Cortex of kidney (tissue), 1 donor: ENCODE data around the gene JAZF1.

Experiments used
- DNase-seq: peaks from one replicate; lab custom pipeline; 2025; lab: John Stamatoyannopoulos, UW

The JAZF1 gene

DNA sequence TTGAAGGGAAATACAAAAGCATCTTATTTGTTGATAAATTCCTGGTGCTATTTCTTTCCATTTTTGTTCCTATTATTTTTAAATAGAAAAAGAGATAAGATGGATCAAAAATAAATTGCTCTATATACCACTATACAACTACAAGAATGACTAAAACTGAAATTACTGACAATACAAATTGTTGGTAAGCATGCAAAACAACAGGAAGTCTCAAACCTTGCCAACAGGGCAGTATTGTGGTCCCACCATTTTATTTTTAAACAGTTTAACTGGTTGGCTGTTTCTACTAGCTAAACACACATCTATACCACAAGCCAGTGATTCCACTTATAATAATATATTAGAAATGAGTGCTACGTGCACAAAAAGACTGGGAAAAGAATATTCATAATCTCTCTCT is 213.0 kb downstream of the JAZF1 start:
- no peak for DNase-seq

DNA sequence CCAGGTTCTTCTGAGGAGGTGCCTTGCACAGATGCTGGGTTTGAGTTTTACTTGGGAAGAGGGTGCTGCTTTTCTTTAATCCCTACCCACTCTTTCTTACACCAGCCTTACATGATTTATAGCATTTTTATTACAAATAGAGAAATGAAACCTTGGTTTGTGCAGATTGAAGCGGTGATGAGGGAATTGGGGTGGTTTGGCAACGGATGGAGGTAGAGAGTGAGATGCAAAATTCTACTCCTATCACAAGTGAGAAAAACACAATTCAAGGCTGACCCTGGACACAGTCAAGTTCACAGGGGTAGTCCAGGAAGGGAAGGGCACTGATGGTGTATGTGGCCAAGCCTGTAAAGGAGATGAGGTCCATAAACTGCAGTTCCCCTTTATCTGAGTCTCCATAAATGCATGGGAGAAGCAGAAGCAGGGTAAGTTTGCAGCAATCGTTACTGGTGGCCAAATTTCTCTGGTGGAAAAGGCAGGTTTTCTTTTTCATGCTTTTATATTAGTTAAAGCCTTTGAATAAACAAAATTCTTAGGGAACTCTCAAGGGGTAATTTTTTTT is 214.3 kb downstream of the JAZF1 start:
- no peak for DNase-seq

DNA sequence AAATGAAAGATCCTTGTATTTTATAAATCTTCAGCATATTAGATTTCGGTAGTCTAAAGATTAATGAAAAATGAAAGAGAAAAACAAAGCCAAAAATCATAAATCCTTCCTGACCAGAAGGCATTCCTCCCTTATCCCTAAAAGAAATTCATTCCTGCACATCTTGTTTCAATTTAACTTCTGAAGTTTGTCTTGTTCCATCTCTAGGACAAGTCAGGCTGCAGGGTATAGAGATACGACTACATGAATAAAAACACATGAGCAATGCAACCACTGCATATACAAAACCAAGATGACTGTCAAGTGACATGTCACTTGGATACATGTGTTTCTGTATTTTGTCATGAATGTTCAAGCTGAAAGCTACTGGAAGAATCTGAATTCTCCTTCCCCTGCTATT is 214.9 kb downstream of the JAZF1 start:
- DNase-seq = no peak

DNA sequence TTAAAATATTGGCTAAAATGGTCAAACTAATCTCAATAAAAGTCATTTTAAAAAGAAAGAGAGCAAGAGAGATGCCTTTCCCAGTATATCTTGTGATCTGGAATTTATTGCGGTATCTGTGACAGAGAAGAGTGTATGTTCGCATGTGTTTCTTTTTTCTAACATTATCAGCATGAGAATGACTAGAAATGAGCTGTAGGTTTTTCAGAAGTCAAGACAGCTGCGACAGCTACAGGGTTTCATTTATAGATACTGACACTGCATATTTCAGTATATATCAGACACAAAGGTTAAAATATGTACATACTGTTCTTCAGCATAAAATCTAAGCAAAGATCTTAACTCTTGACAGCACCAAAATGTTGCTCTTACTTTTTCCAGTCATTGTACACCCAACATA is 215.8 kb downstream of the JAZF1 start:
- no peak for DNase-seq

DNA sequence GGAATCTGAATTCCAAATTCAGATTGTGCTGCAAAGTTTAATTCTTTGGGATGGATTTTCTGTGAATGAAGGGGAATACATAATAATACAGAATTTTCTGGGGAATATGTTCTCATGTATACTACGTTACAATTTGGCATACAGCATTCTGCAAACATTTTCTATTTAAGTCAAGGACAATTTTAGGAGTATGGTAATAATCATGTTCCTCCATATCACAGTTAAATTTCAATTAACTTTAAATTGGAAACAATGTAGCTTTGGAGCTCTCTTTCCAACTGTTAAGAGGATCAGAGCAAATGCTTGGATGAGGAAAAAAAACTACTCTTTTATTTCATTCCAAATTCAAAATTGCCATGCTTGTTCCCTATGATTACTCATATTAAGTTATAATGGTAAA is 217.5 kb downstream of the JAZF1 start:
- no peak for DNase-seq

DNA sequence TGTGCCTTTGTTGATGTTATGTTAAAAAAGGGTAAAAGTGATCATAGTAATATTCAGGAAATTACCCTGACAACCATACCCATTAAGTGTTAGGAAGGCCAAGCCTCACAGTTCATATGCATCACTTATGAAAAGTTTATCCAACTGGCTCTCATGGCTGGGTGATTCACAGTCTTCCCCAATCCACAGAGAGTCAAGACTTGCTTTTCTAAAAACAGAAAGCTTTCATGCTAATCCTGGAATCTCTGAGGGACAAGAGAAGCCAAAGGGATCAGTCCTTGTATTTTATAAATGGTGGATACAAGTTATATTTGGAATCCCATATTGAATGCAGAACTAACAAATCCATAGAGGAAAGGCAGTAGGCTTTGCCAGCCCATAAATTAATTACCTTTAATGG is 218.3 kb downstream of the JAZF1 start:
- DNase-seq = no peak

DNA sequence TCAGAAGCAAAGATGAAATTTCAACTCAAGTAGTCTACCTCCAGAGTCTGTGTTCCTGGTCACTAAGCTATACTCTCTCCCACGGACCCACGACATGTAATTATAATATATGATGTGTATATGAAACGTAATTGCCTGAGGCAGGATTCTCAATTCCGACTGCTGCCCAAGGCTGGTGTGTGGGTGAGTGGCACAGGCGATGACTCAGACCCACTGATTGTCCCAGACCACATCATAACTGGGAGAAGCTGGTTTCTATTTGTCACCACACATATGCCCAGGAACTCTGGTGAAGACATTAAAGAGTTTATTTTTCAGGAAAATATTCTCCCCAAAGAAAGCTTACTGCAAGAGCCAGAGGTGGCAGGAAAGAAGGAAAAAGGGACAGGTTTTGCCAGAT is 219.3 kb downstream of the JAZF1 start:
- DNase-seq = no peak

DNA sequence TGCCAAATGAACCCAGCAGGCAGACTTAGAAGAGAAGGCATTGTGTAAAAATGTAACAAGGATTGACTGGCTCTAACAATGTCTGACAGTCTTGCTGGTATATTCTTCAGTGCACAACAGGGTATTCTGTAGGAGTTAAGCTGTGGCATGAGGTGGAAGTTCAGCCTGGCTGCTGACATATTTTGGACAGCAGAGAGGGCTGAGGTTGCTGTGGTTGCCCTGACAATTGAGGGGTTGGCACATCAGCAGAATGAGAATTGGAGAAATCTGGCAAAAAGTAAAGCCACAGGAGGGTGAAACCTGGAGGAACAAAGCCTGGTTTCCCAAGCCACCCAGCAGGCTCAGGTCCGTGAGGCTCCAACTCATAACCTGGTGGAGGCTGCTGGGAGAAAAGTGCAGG is 220.2 kb downstream of the JAZF1 start:
- no peak for DNase-seq

DNA sequence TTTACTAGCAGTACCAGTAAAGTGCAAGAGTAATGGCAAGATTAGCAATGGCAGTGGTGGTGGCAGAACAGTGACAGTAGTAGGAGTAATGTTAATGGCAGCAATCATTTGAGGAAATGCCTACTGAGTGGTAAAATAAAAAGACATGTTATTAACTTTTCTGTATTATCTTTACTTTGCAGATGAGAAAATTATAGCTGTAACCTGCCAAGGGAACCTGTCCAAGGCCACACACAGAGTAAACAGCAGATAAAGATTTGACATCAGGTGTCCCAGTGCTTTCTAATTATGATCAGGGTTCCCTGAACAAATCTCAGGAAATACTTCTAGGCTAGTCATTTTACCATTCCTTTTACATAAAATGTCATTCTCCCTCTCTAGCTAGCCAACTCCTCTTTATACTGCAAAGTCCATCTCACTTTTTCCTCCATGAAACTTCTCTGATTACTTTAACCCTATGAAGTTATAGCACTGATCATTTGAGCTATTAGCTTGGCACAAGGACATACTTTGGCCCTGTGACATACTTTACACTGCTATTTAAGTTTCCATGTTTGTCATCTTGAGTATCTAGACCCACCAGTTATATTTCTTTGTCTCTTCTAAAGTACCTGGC is 221.6 kb downstream of the JAZF1 start:
- no peak for DNase-seq

DNA sequence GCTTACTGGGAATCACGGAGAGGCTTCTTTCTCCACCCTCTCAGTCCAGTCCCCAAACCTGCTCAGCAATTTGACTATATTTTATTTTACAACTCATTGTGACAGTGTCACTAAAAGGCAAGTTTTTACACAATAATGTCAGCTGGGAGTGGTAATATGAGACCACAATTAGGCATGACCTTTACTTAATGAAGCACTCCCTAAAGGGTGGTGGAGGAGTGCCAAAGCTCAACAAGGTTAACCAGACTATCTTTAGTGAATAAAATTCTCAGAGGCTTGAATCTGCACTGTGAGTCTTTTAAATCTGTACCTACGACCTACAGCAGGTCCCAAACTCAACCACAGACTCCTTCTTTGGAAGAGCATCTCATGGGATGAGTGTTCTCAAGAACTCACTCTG is 225.0 kb downstream of the JAZF1 start:
- no peak for DNase-seq

DNA sequence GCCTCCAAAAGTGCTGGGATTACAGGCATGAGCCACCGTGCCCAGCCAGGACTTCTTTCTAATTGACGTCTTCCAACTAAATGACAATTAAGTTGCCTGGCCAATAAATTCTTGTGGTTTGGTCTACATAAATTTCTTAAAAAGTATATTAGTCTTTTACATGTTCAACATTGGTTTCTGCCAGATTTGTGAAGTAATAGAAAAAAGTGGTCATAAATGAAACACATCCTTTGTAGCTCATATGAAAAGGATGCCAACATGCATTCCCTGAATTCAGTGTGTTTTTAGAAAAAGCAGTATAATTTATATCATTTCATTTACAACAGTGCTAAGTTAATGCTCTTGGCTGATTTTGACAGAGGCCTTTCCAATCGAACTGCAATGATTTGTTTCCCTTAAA is 225.6 kb downstream of the JAZF1 start:
- DNase-seq = no peak

DNA sequence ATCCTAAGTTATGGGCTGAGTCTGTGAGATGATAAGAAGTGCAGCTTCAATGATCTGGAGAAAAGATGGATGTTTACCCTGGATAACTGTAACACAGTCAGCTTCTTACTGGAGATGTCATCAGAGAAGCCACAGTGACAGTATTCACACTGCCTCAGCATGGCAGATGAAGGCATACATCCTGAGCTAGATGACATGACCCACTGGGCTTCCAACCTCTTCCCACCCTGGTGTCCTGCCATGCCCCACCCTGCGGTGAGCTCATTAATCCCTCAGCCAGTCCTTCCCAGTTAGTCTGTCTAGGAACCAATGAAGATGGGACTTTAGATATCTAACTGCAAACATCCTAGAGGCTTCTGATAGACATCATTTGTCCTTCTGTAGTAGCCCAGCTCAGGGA is 226.8 kb downstream of the JAZF1 start:
- no peak for DNase-seq

DNA sequence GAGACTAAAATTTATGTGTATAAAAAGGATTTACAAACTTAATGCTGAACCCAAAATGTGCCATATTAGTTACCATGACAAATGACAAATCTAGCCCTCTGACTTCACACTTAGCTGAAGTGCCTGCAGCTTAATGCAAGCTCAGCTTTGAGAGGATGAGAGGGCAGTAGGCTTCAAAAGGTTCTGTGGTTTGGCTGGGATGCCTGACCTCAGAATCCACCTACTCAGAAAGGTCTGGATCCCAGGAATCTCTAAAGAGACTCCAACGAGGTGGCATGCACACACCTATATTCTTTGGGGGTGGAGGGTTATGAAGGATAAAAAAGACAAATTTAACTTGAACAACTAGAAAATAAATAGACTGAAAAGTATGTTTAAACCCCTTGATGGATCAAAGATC is 227.2 kb downstream of the JAZF1 start:
- DNase-seq = no peak

DNA sequence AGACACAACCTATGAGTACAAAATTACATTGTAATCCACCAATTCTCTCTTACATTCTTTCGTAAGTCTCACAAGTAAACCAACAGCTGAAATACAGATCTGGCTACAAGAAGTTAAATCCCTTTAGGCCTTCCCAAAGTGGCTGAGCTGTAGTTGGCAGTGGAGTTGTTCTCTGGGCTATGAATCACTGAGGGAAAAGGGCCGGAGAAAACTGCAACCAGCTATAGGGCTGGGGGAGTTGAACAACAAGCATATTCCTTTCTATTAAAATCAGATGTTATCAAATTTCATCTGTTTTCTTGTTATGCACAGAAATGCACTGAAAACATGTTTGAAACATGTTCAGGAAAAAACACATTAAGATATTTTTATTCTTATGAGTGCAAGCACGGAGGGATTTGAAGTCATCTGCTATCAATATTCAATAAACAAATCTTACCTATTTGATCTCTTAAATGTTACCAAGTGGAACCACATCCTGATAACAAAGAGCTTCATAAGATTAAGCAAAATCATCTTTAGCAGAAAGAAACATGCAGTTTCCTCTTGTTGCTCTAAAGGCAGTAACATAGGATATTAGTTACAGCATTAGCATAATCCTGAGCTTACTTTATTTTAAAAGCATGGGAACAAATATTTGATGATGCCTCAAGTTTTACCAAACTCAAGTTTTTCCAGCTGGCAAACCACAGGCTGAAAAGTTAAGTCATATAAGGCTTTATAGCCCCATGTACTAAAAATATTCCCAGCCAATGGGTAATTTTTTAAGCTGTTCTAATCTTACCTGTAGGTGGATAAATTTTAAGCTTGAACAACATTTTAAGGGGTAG is 227.9 kb downstream of the JAZF1 start:
- DNase-seq = no peak

DNA sequence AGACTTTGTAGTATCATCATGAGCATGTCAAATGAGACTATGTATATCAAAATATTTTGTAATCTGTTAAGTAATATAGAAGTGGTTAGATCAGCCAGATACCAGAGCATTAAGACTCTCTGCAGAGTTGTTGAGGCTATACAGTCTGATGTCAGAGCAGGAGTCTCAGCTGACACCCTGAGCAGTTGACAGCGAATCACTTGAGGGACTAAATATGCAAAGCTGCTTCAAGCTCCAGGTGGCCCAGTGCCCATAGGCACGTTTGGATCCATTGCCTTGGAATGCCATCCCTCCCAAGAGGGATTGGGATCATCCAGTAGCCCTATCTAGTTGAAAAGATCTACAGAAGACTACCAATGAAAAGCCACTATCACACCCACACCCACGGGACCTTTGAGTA is 230.5 kb downstream of the JAZF1 start:
- no peak for DNase-seq

DNA sequence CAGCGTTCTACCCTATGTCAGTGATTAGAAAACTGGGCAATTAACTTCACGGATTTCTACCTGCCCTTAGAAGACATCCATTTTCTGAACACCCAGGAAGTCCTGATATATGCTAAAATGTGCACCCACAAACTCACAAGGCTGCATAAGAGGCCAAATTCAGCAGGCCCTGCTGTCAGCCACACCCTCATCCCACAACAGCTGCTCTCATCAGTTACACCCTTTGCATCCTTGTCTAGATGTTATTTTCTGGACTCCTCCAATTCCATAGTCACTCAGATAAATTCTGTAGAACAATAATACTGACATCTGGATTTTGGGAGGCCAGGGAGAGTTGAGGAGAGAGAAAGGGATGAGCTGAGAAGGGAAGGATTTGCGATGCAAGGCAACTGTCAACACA is 231.7 kb downstream of the JAZF1 start:
- no peak for DNase-seq

DNA sequence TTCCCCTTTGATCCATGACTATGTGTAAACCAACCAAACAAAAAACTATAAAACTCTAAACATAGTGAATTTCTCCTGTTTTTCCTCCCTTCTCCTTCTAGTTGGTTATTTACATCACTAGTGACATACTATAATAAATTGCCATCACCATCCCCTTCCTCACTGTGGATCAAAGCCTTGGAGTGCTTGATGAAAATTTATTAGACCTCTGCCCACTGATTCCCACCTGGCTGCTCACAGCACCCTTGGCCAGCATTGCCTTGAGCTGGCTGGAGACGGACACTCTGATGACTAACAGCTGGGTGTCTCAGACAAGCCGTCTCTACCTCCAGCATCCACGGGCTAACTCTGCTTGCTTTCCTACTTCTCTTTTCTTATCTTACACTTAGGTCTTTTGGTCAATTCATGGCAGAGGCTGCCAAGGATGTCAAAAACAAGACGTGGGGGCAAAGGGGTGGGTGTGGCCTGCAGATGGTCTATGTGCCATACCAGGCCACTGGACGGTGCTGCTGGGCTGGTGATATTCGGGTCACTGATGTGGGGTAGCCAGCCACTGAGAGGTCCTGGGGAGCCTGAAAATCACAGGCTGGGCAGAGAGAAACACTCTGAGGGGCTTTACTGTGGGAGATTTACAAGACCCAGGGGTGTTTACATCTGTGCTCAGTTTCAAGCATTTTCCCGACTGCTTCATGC is 232.9 kb downstream of the JAZF1 start:
- DNase-seq = no peak

DNA sequence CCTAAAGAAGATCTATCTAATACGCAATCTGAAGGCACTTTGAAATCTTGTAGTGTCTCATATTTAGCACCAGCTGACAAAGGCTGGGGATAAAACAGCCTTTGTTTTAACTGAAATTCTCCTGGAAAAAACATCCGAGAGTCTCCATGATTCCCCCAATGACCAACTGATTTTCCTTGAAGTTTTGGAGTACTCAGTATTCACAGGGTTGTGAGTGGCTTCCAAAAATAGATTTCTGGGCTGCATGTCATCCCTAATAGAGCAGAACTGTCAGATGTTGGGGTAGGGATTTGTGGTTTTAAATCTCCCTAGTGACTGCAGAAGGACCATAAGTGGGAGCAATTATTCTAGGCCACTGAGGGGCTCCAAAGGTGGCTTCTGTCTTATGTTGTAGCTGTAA is 234.2 kb downstream of the JAZF1 start:
- DNase-seq = no peak

DNA sequence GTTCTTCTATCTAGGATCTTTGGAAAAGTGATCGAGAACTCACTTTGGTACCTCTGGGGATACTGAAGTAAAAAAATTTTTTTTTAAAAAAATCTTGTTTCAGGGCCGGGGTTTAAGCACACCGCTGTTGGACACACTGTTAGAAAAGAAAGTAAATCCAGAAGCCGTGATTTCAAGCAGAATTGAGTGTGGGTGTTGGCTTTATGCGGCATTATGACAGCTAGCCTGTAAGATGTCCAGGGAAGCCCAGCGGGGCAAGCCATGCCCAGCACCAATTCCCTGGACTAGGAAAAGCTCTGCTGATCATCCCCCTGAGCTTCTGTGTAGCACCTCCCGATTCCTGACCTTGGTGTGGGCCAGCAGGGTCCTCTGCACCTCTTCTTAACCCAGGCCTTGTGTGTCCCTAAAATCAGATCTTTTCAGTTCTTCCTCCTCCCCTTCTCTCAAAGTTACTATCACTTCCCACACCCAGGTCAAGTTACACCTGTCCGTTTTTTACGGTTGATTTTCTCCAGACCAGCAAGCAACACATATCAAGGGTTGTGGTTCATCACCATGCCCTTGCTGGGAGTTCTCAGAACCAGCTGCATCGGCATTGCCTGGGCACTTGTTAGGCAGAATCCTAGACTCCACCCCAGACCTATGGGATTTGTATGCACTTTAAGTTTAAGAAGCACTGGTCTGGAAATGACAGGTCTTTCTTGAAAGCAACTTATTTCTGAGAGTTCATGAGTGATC is 235.4 kb downstream of the JAZF1 start:
- no peak for DNase-seq

DNA sequence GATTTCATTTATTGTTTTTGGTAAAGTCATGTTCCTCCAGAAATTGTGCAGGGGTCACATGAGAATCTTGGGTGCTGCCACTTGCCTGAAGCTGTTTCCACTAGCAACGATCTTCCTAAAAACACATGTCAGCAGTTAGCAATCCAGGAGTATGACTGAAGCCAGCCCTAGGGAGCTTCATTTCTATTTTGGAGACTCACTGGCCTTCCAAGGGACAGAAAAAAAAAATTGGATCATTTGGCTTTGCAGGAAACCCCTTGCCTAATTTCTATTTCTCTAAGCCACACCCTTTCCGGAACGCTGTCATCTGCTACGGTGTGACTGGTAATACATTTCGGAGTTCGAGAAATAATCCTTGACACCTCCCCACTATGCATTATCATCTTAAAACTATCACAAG is 236.0 kb downstream of the JAZF1 start:
- DNase-seq = no peak

DNA sequence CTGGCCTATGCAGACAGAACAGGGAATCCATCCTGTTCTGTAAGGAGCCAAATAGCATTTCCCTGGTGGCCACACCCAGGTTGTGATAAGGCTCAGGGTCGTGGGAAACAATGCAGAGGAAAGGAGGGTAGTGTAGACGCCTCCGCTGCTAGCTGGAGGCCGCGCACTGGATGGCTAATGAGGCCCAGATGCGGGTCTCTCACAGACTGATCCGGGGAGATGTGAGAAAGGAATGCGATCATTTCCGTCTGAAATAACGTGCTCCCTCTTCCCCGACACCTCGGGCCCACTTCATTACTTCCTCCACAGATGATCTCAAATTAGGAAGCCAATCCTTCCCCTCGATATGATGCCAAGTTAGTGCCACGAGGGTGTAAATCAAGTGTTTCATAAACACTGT is 237.4 kb downstream of the JAZF1 start:
- no peak for DNase-seq

DNA sequence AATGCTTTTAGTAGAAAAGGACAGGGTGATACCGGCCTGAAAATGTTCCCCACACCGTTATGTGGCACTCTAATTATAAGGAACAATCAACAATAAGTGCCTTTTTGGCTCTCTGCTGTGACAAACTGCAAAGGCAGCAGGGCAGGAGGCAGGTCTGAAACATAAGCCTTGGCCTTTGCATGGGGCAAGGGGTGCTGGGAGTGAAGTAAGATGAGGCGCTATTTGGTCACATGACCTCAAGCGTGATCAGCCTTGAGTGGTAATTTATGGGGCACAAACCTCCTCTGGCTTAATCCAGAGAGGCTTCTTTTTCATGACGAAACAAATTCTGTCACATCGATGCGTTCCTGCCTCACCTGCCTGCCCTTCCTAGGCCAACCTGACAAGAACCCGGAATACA is 237.9 kb downstream of the JAZF1 start:
- no peak for DNase-seq
